Erythroblast (primary cell): ENCODE measurements around the gene IGSF9B.

Experiments used
- DNase-seq, 2 experiments: peaks; one replicate each; lab custom pipeline; 2025; lab: John Stamatoyannopoulos, UW
- GATA1 ChIP-seq: IDR thresholded peaks from 2 replicates; pipeline ENCODE4 v1.6.1; 2011; ENCODE audit warnings: low read depth, mild to moderate bottlenecking, control low read depth, low read length, moderate library complexity
- POLR2A ChIP-seq: IDR thresholded peaks from 2 replicates; pipeline ENCODE4 v1.6.1; 2011; ENCODE audit warnings: mild to moderate bottlenecking, low read length

IGSF9B gene

DNA sequence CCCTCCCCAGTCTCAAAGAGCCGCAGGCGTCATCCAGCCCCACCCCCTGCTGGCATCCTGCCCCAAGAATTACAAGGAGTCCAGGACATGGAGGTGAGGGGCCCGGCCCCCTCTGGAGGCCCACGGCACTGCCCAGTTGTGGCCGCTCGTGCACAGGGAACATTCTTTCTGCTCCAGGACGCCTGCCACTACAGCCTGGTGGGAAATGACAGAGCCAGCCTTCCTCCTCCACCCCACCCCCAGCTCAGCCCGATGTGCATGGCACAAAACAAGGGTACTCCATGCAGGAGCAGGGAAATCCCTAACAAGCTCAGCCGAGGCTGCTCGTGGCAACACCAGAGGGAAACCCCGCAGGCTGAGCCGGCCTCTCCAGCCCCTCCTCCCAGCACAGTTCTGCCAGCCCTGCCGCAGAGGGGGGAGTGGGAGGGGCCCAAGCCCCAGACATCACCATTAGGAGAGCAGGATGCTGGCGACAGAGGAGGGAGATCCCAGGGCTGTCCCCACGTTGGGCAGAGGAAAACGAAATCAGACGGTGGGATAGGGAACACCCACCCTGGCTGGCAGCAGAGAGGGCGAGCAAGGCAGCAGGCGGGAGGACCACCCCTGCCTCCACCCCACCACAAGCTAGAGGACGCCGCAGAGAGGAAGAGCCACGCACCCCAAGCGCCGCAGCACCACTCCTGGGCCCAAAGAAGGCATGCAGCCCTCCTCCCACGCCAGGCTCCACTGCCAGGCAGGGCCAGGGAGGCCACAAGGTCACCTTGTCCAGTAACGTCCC, 10.0 kb downstream of the IGSF9B start:
- DNase-seq, result no peak

DNA sequence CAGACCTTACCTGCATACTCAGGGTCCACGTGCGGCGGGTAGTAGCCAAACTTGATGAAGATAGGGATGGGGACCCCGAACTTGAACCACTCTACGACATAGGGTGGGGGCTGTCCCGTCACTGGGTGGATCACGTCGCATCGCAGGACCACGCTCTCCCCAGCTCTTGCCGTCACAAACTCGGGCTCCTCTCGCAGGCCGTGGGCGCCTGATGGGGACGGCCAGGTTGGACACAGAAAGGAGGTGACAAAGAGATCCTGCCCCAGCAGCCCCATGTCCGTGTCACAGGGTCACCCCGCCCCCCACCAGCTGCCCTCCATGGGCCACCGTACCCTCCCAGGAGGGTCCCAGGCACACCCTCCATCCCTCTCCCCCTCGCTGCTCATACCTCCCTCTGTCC, 10.7 kb downstream of the IGSF9B start:
- DNase-seq, result no peak
- no peak for TF ChIP-seq GATA1
- no peak for TF ChIP-seq POLR2A

More for the DNA sequence above, 10.0 kb downstream of the IGSF9B start:
- no peak for TF ChIP-seq POLR2A
- no peak for TF ChIP-seq GATA1

DNA sequence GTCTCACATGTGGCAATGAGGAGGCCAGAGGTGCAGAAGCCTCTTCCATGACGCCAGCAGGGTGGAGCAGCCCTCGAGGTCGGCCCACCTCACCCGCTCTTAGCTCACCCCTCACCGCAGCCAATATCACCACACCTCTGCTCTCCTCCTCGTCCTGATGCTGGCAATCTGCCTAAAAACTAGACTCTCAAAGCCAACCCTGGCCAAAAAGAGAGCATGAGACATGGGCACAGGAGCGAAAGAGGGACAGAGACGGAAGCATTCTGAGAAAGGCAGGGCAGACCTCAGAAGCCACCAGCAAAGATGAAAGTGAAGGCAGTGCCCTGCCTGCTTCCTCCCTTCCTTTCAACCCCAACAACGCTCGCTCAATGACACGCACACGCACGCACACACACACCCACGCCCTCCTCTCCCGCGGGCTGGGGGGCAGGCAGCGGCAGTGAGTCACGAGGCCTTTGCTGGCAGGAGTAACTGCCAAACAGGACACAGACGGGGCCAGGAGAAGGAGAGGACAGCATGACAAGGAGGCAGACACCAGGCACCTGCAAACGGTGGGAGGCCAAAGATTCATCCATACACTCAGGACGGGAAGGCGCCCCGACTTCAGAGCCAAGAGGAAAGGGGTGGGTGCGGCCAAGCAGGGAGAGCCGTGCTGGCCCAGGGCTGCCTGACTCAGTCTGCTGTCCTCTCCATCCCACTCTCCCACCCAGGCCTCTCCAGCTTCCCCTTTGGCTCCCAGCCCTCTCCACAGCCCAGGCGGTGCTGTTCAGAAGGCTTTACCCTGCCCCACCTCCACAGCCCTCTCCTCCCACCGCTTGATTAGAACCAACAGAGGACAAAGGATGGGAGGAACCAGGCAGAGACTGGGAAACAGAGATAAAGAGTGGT, 11.4 kb downstream of the IGSF9B start:
- TF ChIP-seq POLR2A (no peak), GATA1 (no peak)
- no peak for DNase-seq

DNA sequence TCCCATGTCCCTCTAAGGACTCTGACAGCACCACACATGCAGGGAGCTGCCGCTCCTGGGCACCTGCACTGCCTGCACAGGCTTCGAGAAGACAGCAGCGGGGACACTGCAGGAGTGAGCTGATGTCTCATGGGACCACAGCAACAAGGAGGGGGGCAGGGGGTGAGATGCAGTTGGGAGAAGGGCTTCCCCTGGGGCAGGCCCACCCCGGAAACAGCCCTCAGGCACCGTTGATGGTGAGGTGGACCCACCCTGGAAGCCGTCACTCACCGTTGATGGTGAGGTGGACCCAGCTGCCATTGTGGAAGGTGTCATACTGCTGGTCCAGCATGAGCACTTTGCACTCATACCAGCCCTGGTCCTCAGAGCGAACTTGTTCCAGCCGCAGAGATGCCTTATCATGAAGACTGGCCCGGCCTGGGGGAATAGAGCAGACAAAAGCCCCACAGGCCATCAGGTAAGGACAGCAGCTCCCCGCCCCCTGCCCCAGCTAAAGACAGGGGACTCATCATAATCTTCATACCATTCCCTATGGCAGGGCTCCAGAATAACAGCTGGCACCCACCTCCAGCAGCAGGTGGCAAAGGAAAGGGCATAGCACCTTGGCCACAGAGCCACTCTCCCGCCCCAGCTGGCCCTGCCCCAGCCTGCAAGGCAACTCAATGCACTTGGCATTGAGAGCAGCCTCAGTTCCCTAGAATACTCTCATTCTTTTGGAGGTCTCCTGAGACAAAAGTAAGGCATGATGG, 12.6 kb downstream of the IGSF9B start:
- TF ChIP-seq GATA1, result no peak
- no peak for TF ChIP-seq POLR2A
- no peak for DNase-seq

DNA sequence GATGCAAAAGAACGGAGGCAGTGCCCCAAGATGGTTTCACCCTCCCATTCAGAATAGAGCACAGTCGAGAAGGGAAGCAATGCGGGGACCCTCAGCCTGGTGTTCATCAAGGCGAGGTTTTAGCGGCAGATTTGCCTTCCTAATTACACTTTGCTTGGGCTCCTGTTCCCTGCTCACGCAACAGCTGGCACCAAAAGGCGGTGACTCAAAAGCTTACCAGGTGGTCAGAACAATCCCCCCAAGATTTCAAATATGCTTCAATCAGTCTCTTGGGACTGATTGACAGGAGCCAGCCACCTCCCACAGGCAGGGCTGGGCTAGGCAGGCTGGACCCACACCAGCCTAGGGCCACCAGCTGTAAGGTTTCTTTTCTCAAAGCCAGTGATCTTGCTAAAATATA, 14.2 kb downstream of the IGSF9B start:
- DNase-seq, result no peak
- TF ChIP-seq GATA1, result no peak
- TF ChIP-seq POLR2A, result no peak

DNA sequence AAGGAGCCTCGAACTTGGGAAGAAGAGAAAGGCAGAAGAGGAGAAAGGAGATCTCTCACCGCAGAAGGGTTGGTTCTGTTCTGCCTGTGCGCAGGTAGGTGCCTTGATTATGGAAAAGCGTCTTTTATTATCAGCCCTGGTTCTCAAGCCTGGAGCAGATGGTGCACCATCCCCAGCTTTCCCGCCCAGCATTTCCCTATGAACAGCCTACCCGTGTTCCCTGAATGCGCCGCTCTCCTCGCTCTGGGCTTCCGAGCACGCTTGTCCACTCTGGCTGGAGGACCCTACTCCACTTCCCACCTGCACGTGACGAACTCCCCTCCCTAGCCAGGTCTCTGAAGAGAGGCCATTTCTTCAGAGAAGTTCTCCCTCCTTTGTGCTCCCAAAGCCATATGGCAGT, 15.2 kb downstream of the IGSF9B start:
- no peak for TF ChIP-seq POLR2A
- no peak for TF ChIP-seq GATA1
- DNase-seq, result no peak

DNA sequence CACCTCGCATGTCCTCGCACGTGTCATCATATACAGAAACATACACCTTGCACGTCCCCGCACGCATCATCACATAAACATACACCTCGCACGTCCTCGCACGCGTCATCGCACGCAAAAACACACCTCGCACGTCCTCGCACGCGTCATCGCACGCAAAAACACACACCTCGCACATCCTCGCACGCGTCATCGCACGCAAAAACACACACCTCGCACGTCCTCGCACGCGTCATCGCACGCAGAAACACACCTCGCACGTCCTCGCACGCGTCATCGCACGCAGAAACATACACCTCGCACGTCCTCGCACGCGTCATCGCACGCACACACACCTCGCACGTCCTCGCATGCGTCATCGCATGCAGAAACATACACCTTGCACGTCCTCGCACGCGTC, 16.7 kb downstream of the IGSF9B start:
- TF ChIP-seq GATA1, result no peak
- TF ChIP-seq POLR2A, result no peak
- no peak for DNase-seq

DNA sequence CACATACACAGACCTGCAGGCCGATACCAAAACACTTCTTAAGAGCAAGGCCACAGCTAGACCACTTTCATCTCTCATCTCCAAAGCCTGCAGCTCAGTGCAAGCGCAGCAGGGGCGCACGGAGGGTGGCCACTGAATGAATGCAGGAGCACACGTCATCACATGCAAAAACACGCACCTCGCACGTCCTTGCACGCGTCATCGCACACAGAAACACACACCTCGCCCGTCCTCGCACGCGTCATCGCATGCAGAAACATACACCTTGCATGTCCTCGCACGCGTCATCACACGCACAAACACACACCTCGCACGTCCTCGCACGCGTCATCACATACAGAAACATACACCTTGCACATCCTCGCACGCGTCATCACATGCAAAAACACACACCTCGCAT, 17.2 kb downstream of the IGSF9B start:
- TF ChIP-seq POLR2A (no peak), GATA1 (no peak)
- DNase-seq, result no peak

DNA sequence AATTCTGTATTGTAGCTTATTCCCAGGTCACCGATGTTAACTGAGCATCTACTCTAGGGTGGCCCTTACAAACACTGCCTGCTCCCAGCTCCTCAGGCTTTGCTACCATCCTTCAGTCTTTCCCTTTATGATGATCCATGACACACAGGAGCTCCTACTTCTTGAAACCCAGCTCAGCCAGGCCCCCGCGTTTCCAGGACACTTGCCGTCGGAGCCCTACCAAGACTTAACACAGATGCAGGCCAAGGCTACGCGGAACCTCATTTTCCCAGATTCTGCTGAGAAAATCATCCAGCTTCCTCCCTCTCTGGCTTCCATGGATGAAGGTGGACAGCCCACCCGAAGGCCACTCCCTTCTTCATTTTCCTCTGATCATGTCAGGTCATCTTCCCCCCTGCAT, 18.6 kb downstream of the IGSF9B start:
- no peak for TF ChIP-seq POLR2A
- TF ChIP-seq GATA1, result no peak
- no peak for DNase-seq

DNA sequence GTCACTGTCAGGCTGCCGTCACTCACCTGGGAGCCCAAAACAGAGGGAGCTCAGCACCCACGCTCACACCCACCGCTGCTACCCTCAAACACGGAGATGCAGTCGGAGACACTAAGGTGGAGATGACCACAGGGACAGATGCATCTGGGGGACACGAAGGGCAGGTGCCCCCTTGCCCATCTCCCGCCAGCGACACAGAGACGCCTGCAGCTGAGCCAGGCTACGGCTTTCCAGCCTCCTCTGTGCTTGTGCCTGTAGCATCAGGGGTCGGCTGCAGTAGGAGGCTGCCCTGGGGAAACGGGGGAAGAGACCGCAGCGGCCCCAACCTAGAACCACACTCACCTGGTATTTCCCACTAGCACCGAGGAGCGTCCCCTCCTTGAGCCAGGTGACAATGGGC, 19.3 kb downstream of the IGSF9B start:
- TF ChIP-seq POLR2A (no peak), GATA1 (no peak)
- DNase-seq, result no peak

DNA sequence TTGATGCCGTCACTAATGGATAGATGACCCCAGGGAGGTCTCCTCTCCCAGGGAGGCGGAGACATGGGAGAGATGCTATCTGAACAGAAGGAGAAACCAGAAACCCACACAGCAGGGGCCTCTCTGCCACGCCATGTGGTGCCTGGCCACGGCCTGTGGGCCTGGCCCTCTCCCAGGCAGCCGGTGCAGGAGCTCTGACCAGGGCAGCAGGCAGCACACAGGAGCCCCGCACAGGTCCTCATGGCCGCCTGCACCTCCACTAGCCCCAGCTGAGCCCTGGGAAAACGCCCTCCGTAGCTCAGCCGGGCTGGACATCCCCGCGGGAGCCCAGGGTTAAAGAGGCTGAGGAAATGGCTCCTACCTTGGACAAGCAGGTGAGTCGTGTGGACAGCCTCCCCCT, 19.8 kb downstream of the IGSF9B start:
- DNase-seq, result no peak
- TF ChIP-seq GATA1 (no peak), POLR2A (no peak)

DNA sequence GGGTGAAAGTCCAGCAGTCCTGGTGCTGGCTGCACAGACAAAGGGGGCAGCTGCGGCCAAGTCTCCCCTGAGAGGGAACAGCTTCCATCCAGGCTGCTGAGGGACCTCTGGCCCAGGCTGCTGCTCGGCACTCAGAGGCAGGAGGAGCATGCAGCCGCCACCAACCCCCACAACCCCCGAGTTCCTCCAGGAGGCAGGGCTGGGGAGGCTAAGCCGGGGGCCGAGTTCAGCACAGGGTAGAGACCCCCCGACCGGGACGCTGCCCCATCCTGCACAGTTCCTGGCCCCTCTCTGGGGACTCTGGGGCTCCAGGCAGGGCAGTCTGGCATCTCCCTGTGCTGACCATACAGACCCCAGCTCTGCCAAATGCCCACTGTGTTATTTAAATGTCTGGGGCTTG, 20.2 kb downstream of the IGSF9B start:
- TF ChIP-seq GATA1 (no peak), POLR2A (no peak)
- DNase-seq, result no peak

DNA sequence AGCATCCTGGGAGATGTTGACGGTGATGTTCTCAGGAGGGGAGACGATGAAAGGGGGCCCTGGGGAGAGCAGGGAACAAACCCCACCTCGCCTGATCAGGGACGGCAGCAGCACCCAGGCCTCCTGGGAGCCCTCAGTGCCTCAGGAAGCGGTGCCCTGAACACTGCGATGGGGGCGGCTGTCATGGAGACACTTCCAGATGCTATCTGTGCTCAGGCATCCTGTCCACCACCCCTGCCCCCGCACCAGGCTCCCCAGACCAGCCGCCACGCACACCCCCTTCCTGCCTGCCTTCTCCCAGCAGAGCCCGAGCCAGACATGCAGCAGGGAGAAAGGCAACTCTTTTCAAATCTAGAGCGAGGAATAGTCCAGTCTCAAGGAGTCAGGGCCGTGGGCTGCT, 20.6 kb downstream of the IGSF9B start:
- no peak for TF ChIP-seq GATA1
- TF ChIP-seq POLR2A, result no peak

DNA sequence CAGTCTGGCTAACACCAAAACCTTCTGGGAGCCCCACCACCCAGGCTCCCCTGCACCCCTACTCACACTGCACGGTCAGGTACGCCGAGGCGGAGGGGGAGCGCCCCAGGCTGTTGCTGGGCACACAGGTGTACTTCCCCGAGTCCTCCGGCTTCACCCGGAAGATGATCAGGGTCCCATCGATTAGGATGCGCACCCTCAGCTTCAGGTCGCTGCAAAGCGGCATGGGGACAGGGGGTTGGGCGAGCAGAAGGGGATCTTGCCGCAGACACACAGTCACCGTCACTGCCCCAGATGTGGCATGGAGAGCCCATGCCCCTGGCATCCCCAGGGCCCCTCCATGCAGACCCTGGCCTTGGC, 21.2 kb downstream of the IGSF9B start:
- no peak for TF ChIP-seq GATA1
- no peak for TF ChIP-seq POLR2A
- no peak for DNase-seq

More for the DNA sequence above, 20.6 kb downstream of the IGSF9B start:
- DNase-seq, result no peak
